ENCODE measurements around the gene KCTD20. TPM values are rescaled to one million over a fixed set of nuclear protein-coding genes. Genes with fewer than 3 reads are reported as not detected.

KCTD20 gene
- total and polyA plus RNA-seq, 9 of the 15 experiments (the other 6 are each of a cell fraction or from before 2014, with no cell fraction given): 28.9 to 160 (median 70.6) TPM

- TF ChIP-seq CHD2 (IDR thresholded peaks at IDR 0.05; ENCODE audit: low read depth, low read length): peak; percentile 67; the same call in 1 of the 2 replicates
- no peak for TF ChIP-seq ARID3B (CRISPR knock-in tag; IDR thresholded peaks at IDR 0.05; ENCODE audit: borderline replicate concordance)
- TF ChIP-seq THRA (IDR thresholded peaks at IDR 0.05): no peak
- no peak for TF ChIP-seq SMAD2 (IDR thresholded peaks at IDR 0.05; ENCODE audit: low read depth, low read length)
- peak; percentile 90 for TF ChIP-seq CCNT2 (IDR thresholded peaks at IDR 0.05; ENCODE audit: borderline replicate concordance, extremely low read depth, insufficient read length, low read depth, low read length)
- no peak for TF ChIP-seq RBBP5 (IDR thresholded peaks at IDR 0.05; ENCODE audit: borderline replicate concordance, insufficient read depth, low read length, poor library complexity, severe bottlenecking)
- peak; percentile 61; the same call in 1 of the 2 replicates for TF ChIP-seq MITF (IDR thresholded peaks at IDR 0.05)
- TF ChIP-seq ZNF518B (CRISPR knock-in tag; IDR thresholded peaks at IDR 0.05): no peak
- no peak for TF ChIP-seq ZNF354B (CRISPR knock-in tag; IDR thresholded peaks at IDR 0.05)
- TF ChIP-seq NFIC (IDR thresholded peaks at IDR 0.05): no peak
- peak; percentile 84 for TF ChIP-seq POLR2H (tag; IDR thresholded peaks at IDR 0.05; ENCODE audit: low read depth)
- 0 out of 2 replicates have a peak, but pooled peaks have one; percentile 39 for TF ChIP-seq ZFP1 (CRISPR knock-in tag; IDR thresholded peaks at IDR 0.05)
- 0 out of 2 replicates have a peak, but pooled peaks have one; percentile 67 for TF ChIP-seq CC2D1A (IDR thresholded peaks at IDR 0.05)
- TF ChIP-seq SMAD3 (CRISPR knock-in tag; conservative IDR thresholded peaks at IDR 0.05): peak; percentile 44; the same call in 1 of the 2 replicates
- TF ChIP-seq HCFC1 (IDR thresholded peaks at IDR 0.05; ENCODE audit: low read depth, low read length): peak; percentile 59
- peak; percentile 93 for TF ChIP-seq RBFOX2 (IDR thresholded peaks at IDR 0.05; ENCODE audit: low read depth, low read length)
- peak; percentile 73; the same call in 1 of the 2 replicates for TF ChIP-seq ESRRA (IDR thresholded peaks at IDR 0.05; ENCODE audit: borderline replicate concordance, low read depth)
- TF ChIP-seq EWSR1 (IDR thresholded peaks at IDR 0.05; ENCODE audit: borderline replicate concordance, low read depth, partially characterized antibody): no peak
- TF ChIP-seq NBN (IDR thresholded peaks at IDR 0.05; ENCODE audit: low read depth): peak; percentile 79; the same call in 1 of the 2 replicates
Observed at GRCh38 chr6:36423101-36423824, 19.5 kb upstream of the KCTD20 start (continued).
